ENCODE results near the gene BTF3L4. TPM values are rescaled to one million over a fixed set of nuclear protein-coding genes. Genes with fewer than 3 reads are reported as not detected.

Gene BTF3L4
- total RNA-seq, 1 experiment from 2014 or later, result 89.4 TPM

GRCh38 chr1:52033190-52034049, 22.7 kb upstream of the BTF3L4 start, which contains the start of gene KTI12 (continued):
- peak; percentile 48; the same call in 1 of the 2 replicates for TF ChIP-seq TEAD1 (CRISPR knock-in tag; IDR thresholded peaks at IDR 0.05)
- no peak for TF ChIP-seq NR3C1 (CRISPR knock-in tag; conservative IDR thresholded peaks at IDR 0.05; ENCODE audit: low read depth)
- no peak; the same call in 1 of the 2 replicates for TF ChIP-seq ATF1 (CRISPR knock-in tag; IDR thresholded peaks at IDR 0.05)
- no peak for TF ChIP-seq ZBTB21 (CRISPR knock-in tag; IDR thresholded peaks at IDR 0.05; ENCODE audit: borderline replicate concordance)
- TF ChIP-seq NFATC4 (CRISPR knock-in tag; IDR thresholded peaks at IDR 0.05), result peak; percentile 75; the same call in 1 of the 2 replicates
- TF ChIP-seq STAT6 (CRISPR knock-in tag; conservative IDR thresholded peaks at IDR 0.05; ENCODE audit: low read depth), result no peak
- TF ChIP-seq RELA (CRISPR knock-in tag; IDR thresholded peaks at IDR 0.05; ENCODE audit: borderline replicate concordance), result peak; percentile 73; the same call in 1 of the 2 replicates
- no peak for TF ChIP-seq PRDM15 (CRISPR knock-in tag; IDR thresholded peaks at IDR 0.05)
- no peak for TF ChIP-seq ZNF512 (CRISPR knock-in tag; IDR thresholded peaks at IDR 0.05; ENCODE audit: borderline replicate concordance)
- no peak for TF ChIP-seq HMGA2 (CRISPR knock-in tag; IDR thresholded peaks at IDR 0.05)
- no peak; the same call in 1 of the 2 replicates for TF ChIP-seq JUN (CRISPR knock-in tag; IDR thresholded peaks at IDR 0.05)
- no peak for TF ChIP-seq NFYB (CRISPR knock-in tag; conservative IDR thresholded peaks at IDR 0.05; ENCODE audit: low read depth)

GRCh38 chr1:52034050-52034384, 22.1 kb upstream of the BTF3L4 start:
- DNase-seq (ENCODE audit: low spot score) (no peak), ATAC-seq (no peak)
- peaks cover 11% of the 10 kb centered on the region for H3K36me3 Mint-ChIP-seq
- H3K4me1 Mint-ChIP-seq, result peaks cover 20% of the 10 kb centered on the region
- ChIA-PET POLR2A (interaction anchor here (1.7 kb wide), 1 partner anchor 21 kb away, joined by 11 read pairs; the partner anchor contains the start of gene TXNDC12), CTCF (interaction anchor here (1.3 kb wide), 1 partner anchor 315 kb away, joined by 5 read pairs; no protein-coding TSS in a partner anchor)
- no peaks in the 10 kb centered on the region for H3K27me3 Mint-ChIP-seq (ENCODE audit: low read depth)
- peak overlapping the region; percentile 26 for H3K27ac Mint-ChIP-seq
- peak overlapping the region; percentile 93 for H3K4me3 Mint-ChIP-seq
- H3K9me3 Mint-ChIP-seq, result no peaks in the 10 kb centered on the region
- TF ChIP-seq GRHL2 (CRISPR knock-in tag; IDR thresholded peaks at IDR 0.05; ENCODE audit: insufficient replicate concordance, severe bottlenecking) (no peak), PRDM15 (CRISPR knock-in tag; IDR thresholded peaks at IDR 0.05) (no peak), ARID4B (CRISPR knock-in tag; IDR thresholded peaks at IDR 0.05; ENCODE audit: borderline replicate concordance) (no peak), CTCF (IDR thresholded peaks at IDR 0.05) (no peak)
